ENCODE data around the gene TEF.

Gene TEF

DNA sequence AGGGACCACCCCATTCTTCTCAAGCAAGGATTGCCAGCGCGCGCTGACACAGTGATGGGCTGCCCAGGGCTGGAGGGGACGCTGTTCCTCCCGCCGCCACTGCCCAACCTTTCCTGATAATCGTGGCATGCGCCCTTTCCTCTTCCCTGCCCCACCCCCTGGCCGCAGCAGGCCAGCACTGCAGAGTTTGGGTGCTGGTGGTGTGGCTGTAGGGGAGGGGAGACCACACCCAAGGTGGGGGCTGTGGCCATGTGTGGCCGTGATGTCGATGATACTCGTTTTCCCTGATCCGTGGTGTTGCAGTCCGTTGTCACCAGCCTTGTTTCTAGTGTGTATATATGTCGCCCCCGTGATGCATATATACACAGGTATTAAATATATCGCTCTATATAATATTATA, 22.8 kb upstream of the TEF start:
- no peak overlapping the region for H3K4me2 ChIP-seq (ENCODE audit: low read depth, low read length)
- no peaks in the 10 kb centered on the region for H4K20me1 ChIP-seq (ENCODE audit: insufficient read depth, low read length)
- H3K4me1 ChIP-seq (ENCODE audit: low read length) = no peaks in the 10 kb centered on the region
- H3K27ac ChIP-seq (ENCODE audit: low read length) = no peak overlapping the region
- H3K27me3 ChIP-seq (replicated peaks; ENCODE audit: insufficient read depth, low read length) = no peaks in the 10 kb centered on the region
- H3K4me3 ChIP-seq (ENCODE audit: low read length) = no peak overlapping the region
- no peak overlapping the region for H3K9ac ChIP-seq (ENCODE audit: low read length)
- H2AFZ ChIP-seq (ENCODE audit: low read length) = no peak overlapping the region
- no peaks in the 10 kb centered on the region for H3K9me3 ChIP-seq (replicated peaks; ENCODE audit: insufficient read depth, low read length)
- TF ChIP-seq EZH2phosphoT487 (IDR thresholded peaks at IDR 0.05; ENCODE audit: low read length) (no peak), EZH2 (optimal IDR thresholded peaks at IDR 0.05; ENCODE audit: low read depth, low read length) (no peak)
- TF ChIP-seq, protein P1, sequence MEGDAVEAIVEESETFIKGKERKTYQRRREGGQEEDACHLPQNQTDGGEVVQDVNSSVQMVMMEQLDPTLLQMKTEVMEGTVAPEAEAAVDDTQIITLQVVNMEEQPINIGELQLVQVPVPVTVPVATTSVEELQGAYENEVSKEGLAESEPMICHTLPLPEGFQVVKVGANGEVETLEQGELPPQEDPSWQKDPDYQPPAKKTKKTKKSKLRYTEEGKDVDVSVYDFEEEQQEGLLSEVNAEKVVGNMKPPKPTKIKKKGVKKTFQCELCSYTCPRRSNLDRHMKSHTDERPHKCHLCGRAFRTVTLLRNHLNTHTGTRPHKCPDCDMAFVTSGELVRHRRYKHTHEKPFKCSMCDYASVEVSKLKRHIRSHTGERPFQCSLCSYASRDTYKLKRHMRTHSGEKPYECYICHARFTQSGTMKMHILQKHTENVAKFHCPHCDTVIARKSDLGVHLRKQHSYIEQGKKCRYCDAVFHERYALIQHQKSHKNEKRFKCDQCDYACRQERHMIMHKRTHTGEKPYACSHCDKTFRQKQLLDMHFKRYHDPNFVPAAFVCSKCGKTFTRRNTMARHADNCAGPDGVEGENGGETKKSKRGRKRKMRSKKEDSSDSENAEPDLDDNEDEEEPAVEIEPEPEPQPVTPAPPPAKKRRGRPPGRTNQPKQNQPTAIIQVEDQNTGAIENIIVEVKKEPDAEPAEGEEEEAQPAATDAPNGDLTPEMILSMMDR (IDR thresholded peaks at IDR 0.05; ENCODE audit: low read length) = no peak
- H3K79me2 ChIP-seq (ENCODE audit: low read length) = no peaks in the 10 kb centered on the region
- DNase-seq = no peak
- no peaks in the 10 kb centered on the region for H3F3A ChIP-seq (ENCODE audit: insufficient read depth, low read length)
- H3K9me2 ChIP-seq (replicated peaks; ENCODE audit: insufficient read depth, low read length) = no peaks in the 10 kb centered on the region
- H3K36me3 ChIP-seq (replicated peaks; ENCODE audit: insufficient read depth, low read length) = no peaks in the 10 kb centered on the region

DNA sequence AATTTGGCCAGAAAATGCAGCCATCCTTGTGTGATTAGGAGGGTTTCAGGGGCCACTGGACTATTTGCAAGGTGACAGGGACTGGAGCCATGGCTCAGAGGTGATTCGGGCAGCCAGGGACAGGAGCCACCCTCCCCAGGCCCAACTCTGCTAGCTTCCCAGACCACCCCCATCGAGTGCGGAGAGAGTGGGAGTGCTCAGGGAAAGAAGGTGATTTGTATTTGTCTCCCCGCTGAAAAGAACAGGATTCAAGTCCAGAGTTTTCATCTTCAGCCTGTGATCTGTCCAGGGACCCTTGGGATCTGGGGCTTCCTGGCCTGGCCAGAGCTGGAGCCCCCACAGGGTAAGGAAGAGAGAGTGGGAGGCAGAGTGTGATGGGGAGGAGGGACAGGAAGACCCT, 22.4 kb upstream of the TEF start:
- no peaks in the 10 kb centered on the region for H3F3A ChIP-seq (ENCODE audit: insufficient read depth, low read length)
- no peak overlapping the region for H2AFZ ChIP-seq (ENCODE audit: low read length)
- no peak overlapping the region for H3K27ac ChIP-seq (ENCODE audit: low read length)
- no peaks in the 10 kb centered on the region for H3K79me2 ChIP-seq (ENCODE audit: low read length)
- H3K4me2 ChIP-seq (ENCODE audit: low read depth, low read length) = no peak overlapping the region
- DNase-seq = no peak
- H3K9me3 ChIP-seq (replicated peaks; ENCODE audit: insufficient read depth, low read length) = no peaks in the 10 kb centered on the region
- TF ChIP-seq EZH2phosphoT487 (IDR thresholded peaks at IDR 0.05; ENCODE audit: low read length) = no peak
- TF ChIP-seq, protein P1 (IDR thresholded peaks at IDR 0.05; ENCODE audit: low read length) = no peak
- no peak for TF ChIP-seq EZH2 (optimal IDR thresholded peaks at IDR 0.05; ENCODE audit: low read depth, low read length)
- H3K27me3 ChIP-seq (replicated peaks; ENCODE audit: insufficient read depth, low read length) = no peaks in the 10 kb centered on the region
- no peak overlapping the region for H3K4me3 ChIP-seq (ENCODE audit: low read length)
- no peaks in the 10 kb centered on the region for H3K9me2 ChIP-seq (replicated peaks; ENCODE audit: insufficient read depth, low read length)
- no peaks in the 10 kb centered on the region for H3K4me1 ChIP-seq (ENCODE audit: low read length)
- H3K36me3 ChIP-seq (replicated peaks; ENCODE audit: insufficient read depth, low read length) = no peaks in the 10 kb centered on the region
- H4K20me1 ChIP-seq (ENCODE audit: insufficient read depth, low read length) = no peaks in the 10 kb centered on the region
- no peak overlapping the region for H3K9ac ChIP-seq (ENCODE audit: low read length)

DNA sequence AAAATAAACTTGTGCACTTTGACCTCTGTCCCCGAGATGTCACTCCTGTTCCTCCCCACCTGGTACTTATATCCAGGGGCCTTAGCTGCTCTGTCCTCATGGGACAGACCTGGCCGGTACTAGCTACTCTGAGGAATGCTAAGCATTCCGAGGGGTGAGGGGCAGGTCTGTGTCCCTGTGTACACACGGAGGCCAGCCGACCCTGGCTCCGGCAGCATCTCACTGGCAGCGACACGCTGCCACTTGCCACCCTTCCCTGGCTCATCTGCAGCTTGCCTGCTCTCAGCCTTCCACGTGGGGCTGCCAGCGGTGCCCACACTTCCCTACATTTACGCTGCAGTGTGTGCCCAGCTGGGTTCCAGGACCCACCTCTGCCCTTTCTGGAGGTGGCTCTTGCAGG, 21.6 kb upstream of the TEF start:
- Histone ChIP-seq H3K4me2 (ENCODE audit: low read depth, low read length) (no peak overlapping the region), H3K9ac (ENCODE audit: low read length) (no peak overlapping the region), H3K36me3 (replicated peaks; ENCODE audit: insufficient read depth, low read length) (no peaks in the 10 kb centered on the region), H3K79me2 (ENCODE audit: low read length) (no peaks in the 10 kb centered on the region), H2AFZ (ENCODE audit: low read length) (no peak overlapping the region), H3K4me3 (ENCODE audit: low read length) (no peak overlapping the region), H3K9me3 (replicated peaks; ENCODE audit: insufficient read depth, low read length) (no peaks in the 10 kb centered on the region), H3K4me1 (ENCODE audit: low read length) (no peaks in the 10 kb centered on the region), H3F3A (ENCODE audit: insufficient read depth, low read length) (no peaks in the 10 kb centered on the region), H4K20me1 (ENCODE audit: insufficient read depth, low read length) (no peaks in the 10 kb centered on the region), H3K27ac (ENCODE audit: low read length) (no peak overlapping the region), H3K27me3 (replicated peaks; ENCODE audit: insufficient read depth, low read length) (no peaks in the 10 kb centered on the region), H3K9me2 (replicated peaks; ENCODE audit: insufficient read depth, low read length) (no peaks in the 10 kb centered on the region)
- TF ChIP-seq, protein P1 (IDR thresholded peaks at IDR 0.05; ENCODE audit: low read length) = no peak
- no peak for TF ChIP-seq EZH2phosphoT487 (IDR thresholded peaks at IDR 0.05; ENCODE audit: low read length)
- TF ChIP-seq EZH2 (optimal IDR thresholded peaks at IDR 0.05; ENCODE audit: low read depth, low read length) = no peak
- no peak for DNase-seq

Measured in MM.1S (cell line).